AG04449 (cell line): Measurements from ENCODE around the gene RNF220.
"Not testable (repeated sequence)": the region's sequence is repeated elsewhere in the genome, so short reads cannot be mapped to it uniquely, and the experiment has no call there.

Experiments used
- CTCF ChIA-PET: fragments of 350-600 bp; formaldehyde crosslinking; extraction: SDS; loops from one replicate; lab custom pipeline; 2021; ENCODE audit warnings: antibody characterized with exemption; lab: Yijun Ruan, JAX
- POLR2A ChIA-PET: fragments of 400-600, 350-600 bp; formaldehyde crosslinking; extraction: SDS; loops from one replicate; lab custom pipeline; 2020; ENCODE audit warnings: antibody characterized with exemption, inconsistent platforms; lab: Yijun Ruan, JAX
- DNase-seq: peaks from one replicate; pipeline ENCODE4 v3.0.0-alpha.2; 2010; ENCODE audit warnings: low read depth, low spot score
- H3K4me3 ChIP-seq: 2 replicates; pipeline ENCODE4 v1.5.1; 2011; ENCODE audit warnings: low read depth, mild to moderate bottlenecking, control low read depth, low read length
- CTCF ChIP-seq: IDR thresholded peaks from one replicate; pipeline ENCODE4 v1.5.1; 2011; ENCODE audit warnings: mild to moderate bottlenecking, moderate library complexity, low read length, control low read depth, inconsistent platforms; ENCODE audit not compliant: insufficient read depth; ENCODE audit errors: missing control alignments

The RNF220 gene

DNA sequence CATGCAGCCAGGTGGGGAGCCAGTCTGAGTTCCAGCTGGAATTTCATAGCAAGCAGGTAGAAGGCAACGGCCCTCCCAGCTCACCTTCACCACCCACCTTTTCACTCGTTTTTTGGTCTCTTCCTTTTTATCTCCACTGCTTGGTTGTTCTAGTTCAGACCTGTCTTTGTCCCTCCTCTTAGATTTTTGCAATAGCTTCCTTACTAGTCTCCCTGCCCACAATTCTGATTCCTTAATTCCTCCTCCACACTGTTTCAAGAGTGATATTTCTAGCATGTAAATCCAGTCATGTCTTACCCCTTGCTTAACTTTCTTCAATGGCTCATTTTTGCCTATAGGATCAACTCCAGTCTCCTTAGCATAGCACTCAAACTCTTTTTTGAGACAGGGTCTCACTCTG, 149.7 kb downstream of the RNF220 start:
- ChIA-PET POLR2A (no interaction called here), CTCF (interaction anchor here (0.7 to 1.9 kb wide), 3 partner anchors 17 to 40 kb away, joined by 3 to 7 read pairs (median 4); no protein-coding TSS in a partner anchor)
- no peak for DNase-seq

DNA sequence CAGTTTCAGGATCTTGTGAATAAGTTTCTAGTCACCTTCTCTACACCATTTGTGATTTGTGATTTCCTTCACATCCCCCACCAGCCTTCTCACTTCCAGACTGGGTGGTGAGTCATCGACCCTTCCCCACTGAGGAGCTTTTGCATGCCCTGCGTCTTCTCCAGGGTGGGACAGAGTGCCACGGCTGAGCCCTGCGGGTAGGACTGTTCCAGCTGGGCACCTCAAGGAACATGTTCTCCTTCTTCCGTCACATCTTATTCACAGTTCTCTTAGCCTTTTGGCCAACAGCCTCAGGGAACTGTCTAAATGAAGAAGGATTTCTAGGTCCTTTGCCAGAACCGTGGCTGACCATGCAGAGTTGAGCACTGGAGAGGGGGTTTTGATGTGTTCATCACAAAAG, 152.7 kb downstream of the RNF220 start:
- no peak for DNase-seq
- POLR2A ChIA-PET, result no interaction called here
- no peak overlapping the region for H3K4me3 ChIP-seq
- CTCF ChIA-PET, result no interaction called here
- no peak for TF ChIP-seq CTCF

More for the DNA sequence above, 149.7 kb downstream of the RNF220 start:
- H3K4me3 ChIP-seq, result no peak overlapping the region
- no peak for TF ChIP-seq CTCF

GRCh38 chr1:44558883-44559282, 153.8 kb downstream of the RNF220 start:
- ChIA-PET POLR2A (no interaction called here), CTCF (interaction anchor here (1.5 to 1.6 kb wide), 2 partner anchors 13 to 36 kb away, joined by 3 to 8 read pairs; no protein-coding TSS in a partner anchor)
- no peak for DNase-seq
- no peak for TF ChIP-seq CTCF
- no peak overlapping the region for H3K4me3 ChIP-seq

DNA sequence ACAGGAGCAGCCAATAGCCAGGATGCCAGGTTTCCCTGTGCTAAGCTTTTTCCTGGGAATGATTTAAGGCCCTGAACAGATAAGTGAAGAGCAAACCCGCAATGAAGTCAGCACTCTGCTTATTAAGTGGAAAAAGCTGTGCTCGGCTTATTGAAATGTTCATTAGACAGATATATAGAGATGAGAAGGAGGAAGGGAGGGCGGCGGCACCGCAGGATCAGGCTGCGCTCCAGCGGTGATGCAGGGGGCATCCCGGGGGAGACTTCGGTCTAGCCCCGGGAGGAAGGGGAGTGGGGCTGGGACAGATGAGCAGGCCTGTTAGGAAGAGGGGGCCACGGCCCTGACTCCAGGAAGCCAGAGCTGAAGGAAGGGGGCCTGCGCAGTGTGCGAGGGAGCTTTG, 154.3 kb downstream of the RNF220 start:
- no peak for DNase-seq
- TF ChIP-seq CTCF, result no peak
- H3K4me3 ChIP-seq, result no peak overlapping the region
- CTCF ChIA-PET, result interaction anchor here (1.5 to 1.6 kb wide), 2 partner anchors 13 to 36 kb away, joined by 3 to 8 read pairs; no protein-coding TSS in a partner anchor
- POLR2A ChIA-PET, result no interaction called here

- TF ChIP-seq CTCF, result no peak
- ChIA-PET CTCF (interaction anchor here (1.5 to 1.6 kb wide), 2 partner anchors 12 to 35 kb away, joined by 3 to 8 read pairs; no protein-coding TSS in a partner anchor), POLR2A (no interaction called here)
- no peak overlapping the region for H3K4me3 ChIP-seq
- DNase-seq, result no peak
Observed at GRCh38 chr1:44559913-44560312, 154.9 kb downstream of the RNF220 start.

GRCh38 chr1:44560696-44561095, 155.6 kb downstream of the RNF220 start:
- CTCF ChIA-PET, result interaction anchor here (1.5 to 1.8 kb wide), 2 partner anchors 11 to 34 kb away, joined by 3 to 7 read pairs; no protein-coding TSS in a partner anchor

DNA sequence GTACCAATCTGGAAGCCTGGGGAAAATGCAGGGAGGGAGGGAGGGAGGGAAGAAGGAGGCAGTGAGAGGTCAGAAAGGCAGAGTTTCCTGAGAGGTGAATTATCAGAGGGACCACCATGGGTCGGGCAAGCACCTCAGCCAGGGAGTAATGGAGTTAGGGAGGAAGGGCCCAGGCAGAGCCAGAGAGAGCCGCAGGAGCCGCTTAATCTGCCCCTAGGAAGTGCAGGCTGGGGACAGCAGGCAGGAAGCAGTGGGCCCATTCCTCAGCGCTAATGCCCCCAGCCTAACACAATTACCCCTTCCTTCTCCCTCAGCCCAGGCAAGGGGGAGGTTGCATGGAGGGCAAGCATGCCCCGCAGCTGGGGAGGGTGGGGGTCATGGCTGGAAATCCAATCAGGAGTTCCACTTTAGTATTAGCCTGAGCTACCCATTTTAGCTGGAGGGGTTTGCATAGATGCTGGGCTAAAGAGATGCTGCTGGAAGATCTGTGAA, 160.2 kb downstream of the RNF220 start:
- ChIA-PET POLR2A (no interaction called here), CTCF (interaction anchor here (1.3 kb wide), 1 partner anchor 29 kb away, joined by 3 read pairs; no protein-coding TSS in a partner anchor)
- no peak overlapping the region for H3K4me3 ChIP-seq
- TF ChIP-seq CTCF, result no peak
- DNase-seq, result no peak

More at GRCh38 chr1:44560696-44561095, 155.6 kb downstream of the RNF220 start:
- POLR2A ChIA-PET, H3K4me3 ChIP-seq, DNase-seq: not testable (repeated sequence)
